Tibial artery (tissue), 4 donors: ENCODE results near the gene TIFAB.

ENCODE experiments used
- DNase-seq, 2 donors: peaks; one replicate each; pipeline ENCODE4 v3.0.0-alpha.2; 2019
- H3K27ac ChIP-seq, 2 donors: fragments of 200-600 bp; sonication (generic) in 1 of 2; 1 replicate in 1 of 2; 2 replicates in 1 of 2; pipeline ENCODE4 v1.5.1; 2018 to 2019; ENCODE audit warnings: mild to moderate bottlenecking in 1 of 2
- H3K27me3 ChIP-seq, 2 donors: fragments of 200-600 bp; sonication (generic) in 1 of 2; one replicate each; pipeline versions ENCODE4 v1.5.1 to v1.6.0; 2016 to 2019
- H3K36me3 ChIP-seq, 3 donors: fragments of 200-600 bp; sonication (generic) in 2 of 3; one replicate each; pipeline ENCODE4 v1.5.1; 2016 to 2019; ENCODE audit warnings: mild to moderate bottlenecking in 2 of 3
- H3K4me1 ChIP-seq, 4 donors: fragments of 200-600 bp; sonication (generic) in 2 of 4; 1 replicate in 3 of 4; 2 replicates in 1 of 4; pipeline ENCODE4 v1.5.1; 2016 to 2019
- H3K4me3 ChIP-seq, 2 donors: fragments of 200-600 bp; sonication (generic) in 1 of 2; 1 replicate in 1 of 2; 2 replicates in 1 of 2; pipeline ENCODE4 v1.5.1; 2018 to 2019; ENCODE audit warnings: mild to moderate bottlenecking in 2 of 2
- H3K9me3 ChIP-seq, 3 donors: fragments of 200-600 bp; sonication (generic) in 1 of 3; one replicate each; pipeline ENCODE4 v1.5.1; 2016 to 2019
- CTCF ChIP-seq, 2 experiments: fragments of 200-600 bp in 1 of 2; fragments of 450-650 bp in 1 of 2; IDR thresholded peaks; one replicate each; pipeline ENCODE4 v1.5.1; 2017 to 2019; ENCODE audit warnings: antibody characterized with exemption in 2 of 2, mild to moderate bottlenecking in 1 of 2, moderate library complexity in 1 of 2
- intact Hi-C: fragments of 100-400 bp; cut with DNase I; formaldehyde crosslinking; loops from one replicate; pipeline ENCODE4 v1.15.0; 2023; ENCODE audit warnings: low total_unique reads

TIFAB gene

GRCh38 chr5:135449644-135450043 lies 2.5 kb downstream of the TIFAB start:
- Histone ChIP-seq H3K36me3 (no peaks in the 10 kb centered on the region), H3K27ac (no peak overlapping the region), H3K9me3 (no peaks in the 10 kb centered on the region), H3K4me3 (no peak overlapping the region), H3K4me1 (no peaks in the 10 kb centered on the region), H3K27me3 (peaks cover 0 to 19% of the 10 kb centered on the region in 2 donors)
- intact Hi-C loops = no loop called here
- no peak for DNase-seq
- TF ChIP-seq CTCF (IDR thresholded peaks at IDR 0.05) = no peak

- Histone ChIP-seq H3K27ac (no peak overlapping the region), H3K36me3 (no peaks in the 10 kb centered on the region), H3K4me1 (no peaks in the 10 kb centered on the region), H3K4me3 (no peak overlapping the region), H3K27me3 (peaks cover 0 to 19% of the 10 kb centered on the region in 2 donors), H3K9me3 (no peaks in the 10 kb centered on the region)
- intact Hi-C loops = no loop called here
- DNase-seq = no peak
- no peak for TF ChIP-seq CTCF (IDR thresholded peaks at IDR 0.05)
These were observed 3.2 kb downstream of the TIFAB start for GRCh38 chr5:135448791-135449507.

- no peak for TF ChIP-seq CTCF (IDR thresholded peaks at IDR 0.05)
- no peaks in the 10 kb centered on the region for H3K4me1 ChIP-seq
- intact Hi-C loops = no loop called here
- H3K9me3 ChIP-seq = no peaks in the 10 kb centered on the region
- no peaks in the 10 kb centered on the region for H3K36me3 ChIP-seq
- DNase-seq = no peak
- no peak overlapping the region for H3K27ac ChIP-seq
- H3K27me3 ChIP-seq = peaks cover 0 to 19% of the 10 kb centered on the region in 2 donors
- H3K4me3 ChIP-seq = no peak overlapping the region
These were observed 3.9 kb downstream of the TIFAB start for GRCh38 chr5:135448071-135448739.

- Histone ChIP-seq H3K4me1 (no peaks in the 10 kb centered on the region), H3K4me3 (no peak within 1 kb of the TSS), H3K36me3 (no peaks in the 10 kb centered on the region), H3K27ac (no peak within 1 kb of the TSS), H3K9me3 (no peaks in the 10 kb centered on the region), H3K27me3 (peaks cover 0 to 19% of the 10 kb centered on the region in 2 donors)
- TF ChIP-seq CTCF (IDR thresholded peaks at IDR 0.05) = no peak
- DNase-seq = no peak
- intact Hi-C loops = no loop called here
These were observed 4.7 kb downstream of the TIFAB start, which contains the start of gene DCANP1 for GRCh38 chr5:135447298-135447929. DCANP1 (minus strand) TSS chr5:135447348; CDS start chr5:135447108, 240 bp downstream.

GRCh38 chr5:135446615-135447014 lies 5.5 kb downstream of the TIFAB start:
- H3K9me3 ChIP-seq = no peaks in the 10 kb centered on the region
- TF ChIP-seq CTCF (IDR thresholded peaks at IDR 0.05) = no peak
- H3K27ac ChIP-seq = no peak overlapping the region
- no peaks in the 10 kb centered on the region for H3K36me3 ChIP-seq
- no peak overlapping the region for H3K4me3 ChIP-seq
- H3K27me3 ChIP-seq = peaks cover 0 to 19% of the 10 kb centered on the region in 2 donors
- DNase-seq = no peak
- intact Hi-C loops = no loop called here
- H3K4me1 ChIP-seq = no peaks in the 10 kb centered on the region
